Activated CD8-positive, alpha-beta memory T cell treated with anti-CD3 and anti-CD28 coated beads, Interleukin-2, amount 10 ng/mL, durations not matched to agents 7 days and 5 days (primary cell): ENCODE measurements around the gene TMEM167B. TPM values are rescaled to one million over a fixed set of nuclear protein-coding genes. Genes with fewer than 3 reads are reported as not detected.

Experiments used
- ATAC-seq: fragments of 150-1000 bp; cut with Tn5 transposase; one replicate; pipeline ENCODE4 v1.10.0; 2021; ENCODE audit warnings: moderate library complexity
- CTCF ChIA-PET: fragments of 350-600 bp; sonication (Branson Sonifier 250); formaldehyde crosslinking; loops from one replicate; lab custom pipeline; 2021; ENCODE audit warnings: antibody characterized with exemption; lab: Charles Lee
- DNase-seq: peaks from one replicate; pipeline ENCODE4 v3.0.0-alpha.2; 2020
- H3K27ac Mint-ChIP-seq: one replicate; pipeline ENCODE4 v1.8.0; 2021; ENCODE audit warnings: mild to moderate bottlenecking, mixed read lengths
- H3K27me3 Mint-ChIP-seq: one replicate; pipeline ENCODE4 v1.8.0; 2021; ENCODE audit warnings: mixed read lengths
- H3K36me3 Mint-ChIP-seq: one replicate; pipeline ENCODE4 v1.8.0; 2021; ENCODE audit warnings: mild to moderate bottlenecking, mixed read lengths
- H3K4me1 Mint-ChIP-seq: one replicate; pipeline ENCODE4 v1.8.0; 2021; ENCODE audit warnings: mixed read lengths
- H3K4me3 Mint-ChIP-seq: one replicate; pipeline ENCODE4 v1.8.0; 2021; ENCODE audit warnings: mild to moderate bottlenecking, moderate library complexity, mixed read lengths
- H3K9me3 Mint-ChIP-seq: one replicate; pipeline ENCODE4 v1.8.0; 2022; ENCODE audit warnings: low read depth, mixed read lengths
- total RNA-seq, 2 experiments: library from RNA; stranded (reverse); gene quantifications; one replicate each; pipeline ENCODE4 v1.2.3, GENCODE V29; 2021

Gene TMEM167B
- total RNA-seq, 2 experiments from 2014 or later = 21.8 to 27.0 TPM

GRCh38 chr1:109112056-109112651 is 21.6 kb downstream of the TMEM167B start:
- Mint-ChIP-seq H3K4me1 (peaks cover 28% of the 10 kb centered on the region), H3K4me3 (no peak overlapping the region), H3K27me3 (peaks cover 34% of the 10 kb centered on the region), H3K36me3 (no peaks in the 10 kb centered on the region), H3K27ac (no peak overlapping the region), H3K9me3 (no peaks in the 10 kb centered on the region)
- CTCF ChIA-PET = interaction anchor here (0.7 to 8.2 kb wide), 42 partner anchors 9 to 468 kb away, joined by 3 to 114 read pairs (median 4); partner anchors contain the start of genes CLCC1, PRPF38B, PSRC1 and TAF13
- DNase-seq (no peak), ATAC-seq (no peak)

- H3K4me1 Mint-ChIP-seq = peaks cover 28% of the 10 kb centered on the region
- H3K9me3 Mint-ChIP-seq = no peaks in the 10 kb centered on the region
- peak overlapping the region; percentile 77 for H3K4me3 Mint-ChIP-seq
- peaks cover 34% of the 10 kb centered on the region for H3K27me3 Mint-ChIP-seq
- CTCF ChIA-PET = interaction anchor here (0.6 to 8.2 kb wide), 56 partner anchors 8 to 469 kb away, joined by 3 to 114 read pairs (median 4); partner anchors contain the start of genes CLCC1, PRPF38B, PSRC1 and SARS1
- peak; percentile 71 for ATAC-seq
- peak; percentile 93 for DNase-seq
- no peaks in the 10 kb centered on the region for H3K36me3 Mint-ChIP-seq
- peak overlapping the region; percentile 48 for H3K27ac Mint-ChIP-seq
Observed at GRCh38 chr1:109112652-109113285, 22.2 kb downstream of the TMEM167B start.

DNA sequence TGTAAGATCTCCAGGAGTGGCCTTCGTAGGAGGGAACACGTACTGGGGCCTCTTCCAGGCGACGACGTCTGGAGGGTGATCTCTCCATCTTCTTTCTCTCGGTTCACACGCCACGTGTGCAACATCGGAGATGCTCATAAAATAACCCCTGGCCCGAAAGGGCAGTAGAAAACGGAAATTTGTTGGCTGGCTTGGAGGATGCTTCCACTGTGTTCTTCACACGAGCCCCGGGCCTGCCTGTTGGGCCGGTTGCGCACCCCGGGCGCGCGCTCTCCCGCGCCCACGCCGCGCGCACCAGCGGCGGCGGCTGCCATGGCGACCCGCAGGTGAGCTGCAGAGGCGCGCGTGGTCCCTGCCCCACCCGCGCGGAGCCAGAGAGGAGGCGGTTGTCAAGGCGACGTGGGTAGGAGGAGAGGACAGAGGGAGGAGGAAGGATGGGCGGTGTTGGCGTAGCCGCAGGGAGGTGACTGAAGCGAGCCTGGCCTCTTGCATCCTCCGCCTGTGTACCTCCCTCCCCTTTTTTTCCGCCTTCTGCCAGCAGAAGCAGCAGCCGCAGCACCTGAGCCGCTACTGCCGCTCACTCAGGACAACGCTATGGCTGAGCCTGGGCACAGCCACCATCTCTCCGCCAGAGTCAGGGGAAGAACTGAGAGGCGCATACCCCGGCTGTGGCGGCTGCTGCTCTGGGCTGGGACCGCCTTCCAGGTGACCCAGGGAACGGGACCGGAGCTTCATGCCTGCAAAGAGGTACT is 23.2 kb downstream of the TMEM167B start, which contains the start of gene ELAPOR1:
TSS of gene ELAPOR1 (plus strand) at position 526 of the 752 bp plus-strand sequence. CDS start at position 595, 69 bp downstream.
- Mint-ChIP-seq H3K4me3 (peak within 1 kb of the TSS; percentile 77), H3K27me3 (peaks cover 31% of the 10 kb centered on the region), H3K4me1 (peaks cover 28% of the 10 kb centered on the region), H3K9me3 (no peaks in the 10 kb centered on the region), H3K36me3 (no peaks in the 10 kb centered on the region), H3K27ac (peak within 1 kb of the TSS; percentile 48)
- DNase-seq (peak; percentile 91), ATAC-seq (peak; percentile 88)
- CTCF ChIA-PET = interaction anchor here (0.9 to 8.2 kb wide), 19 partner anchors 12 to 422 kb away, joined by 3 to 114 read pairs (median 4); partner anchors contain the start of genes PRPF38B, SARS1 and TMEM167B

DNA sequence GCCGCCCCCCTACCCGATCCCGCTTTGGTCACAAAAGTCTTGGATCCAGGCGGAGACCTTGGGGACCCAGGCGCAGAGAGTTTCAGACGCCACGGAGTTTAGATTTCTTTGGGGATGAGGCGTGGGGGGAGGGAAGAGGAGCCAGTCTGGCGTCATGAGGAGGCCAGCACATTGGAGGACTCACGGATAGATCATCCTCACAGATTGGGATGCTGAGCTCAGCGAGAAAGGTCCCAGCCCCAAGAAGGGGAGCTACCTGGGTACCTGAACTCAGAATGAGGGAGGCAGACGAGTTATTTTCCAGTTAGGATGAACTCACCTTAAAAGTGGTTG is 23.7 kb downstream of the TMEM167B start:
- Mint-ChIP-seq H3K9me3 (no peaks in the 10 kb centered on the region), H3K4me3 (peak overlapping the region; percentile 77)

GRCh38 chr1:109115685-109116084 is 25.1 kb downstream of the TMEM167B start:
- peaks cover 22% of the 10 kb centered on the region for H3K27me3 Mint-ChIP-seq
- H3K36me3 Mint-ChIP-seq = no peaks in the 10 kb centered on the region
- no peaks in the 10 kb centered on the region for H3K9me3 Mint-ChIP-seq
- no peak for ATAC-seq
- CTCF ChIA-PET = interaction anchor here (1.0 to 8.2 kb wide), 4 partner anchors 14 to 282 kb away, joined by 3 to 114 read pairs (median 6); partner anchors contain the start of gene SORT1
- H3K4me1 Mint-ChIP-seq = peaks cover 28% of the 10 kb centered on the region
- no peak overlapping the region for H3K4me3 Mint-ChIP-seq
- no peak for DNase-seq
- H3K27ac Mint-ChIP-seq = no peak overlapping the region

More for the DNA sequence above, 23.7 kb downstream of the TMEM167B start:
- Mint-ChIP-seq H3K4me1 (peaks cover 28% of the 10 kb centered on the region), H3K27ac (peak overlapping the region; percentile 9), H3K27me3 (peaks cover 31% of the 10 kb centered on the region), H3K36me3 (no peaks in the 10 kb centered on the region)
- ATAC-seq (no peak), DNase-seq (no peak)
- CTCF ChIA-PET = interaction anchor here (1.0 to 8.2 kb wide), 8 partner anchors 13 to 418 kb away, joined by 3 to 114 read pairs (median 6); partner anchors contain the start of genes SARS1, SORT1 and TMEM167B

DNA sequence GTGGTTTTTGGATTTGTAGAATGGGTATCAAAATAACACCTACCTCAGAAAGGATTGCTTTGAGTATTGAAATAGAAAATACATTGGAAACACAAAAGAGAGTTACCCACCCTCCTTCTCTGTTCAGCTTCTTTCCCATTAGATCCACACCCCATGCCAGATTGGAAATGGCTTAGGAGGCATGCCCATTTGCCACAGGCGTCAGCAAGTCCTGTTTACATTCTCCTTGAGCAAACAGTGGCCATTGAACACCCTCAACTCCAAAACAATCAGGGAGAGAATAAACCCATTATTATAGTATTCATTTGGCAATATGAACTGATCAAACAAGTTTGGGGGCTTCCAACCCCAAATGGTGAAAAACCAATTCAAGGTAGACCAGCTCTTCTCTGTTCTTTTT is 25.7 kb downstream of the TMEM167B start:
- no peak for DNase-seq
- no peak overlapping the region for H3K27ac Mint-ChIP-seq

DNA sequence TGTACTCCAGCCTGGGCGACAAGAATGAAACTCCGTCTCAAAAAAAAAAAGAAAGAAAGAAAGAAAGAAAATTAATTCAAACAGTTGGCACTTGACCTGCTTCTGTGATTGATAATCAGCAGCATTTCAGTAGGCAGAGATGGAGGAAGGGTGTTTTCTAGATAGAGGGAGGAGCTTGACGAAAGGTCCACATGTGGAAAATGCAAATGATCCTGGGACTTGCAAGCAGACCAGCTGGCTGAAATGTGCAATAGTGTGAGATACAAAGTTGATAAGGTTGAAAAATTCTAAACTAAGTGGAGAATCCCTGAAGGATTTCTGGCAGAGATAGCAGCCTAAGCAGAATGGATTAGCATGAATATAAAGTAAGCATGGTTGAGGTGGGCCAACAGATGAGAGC is 27.5 kb downstream of the TMEM167B start:
- ATAC-seq (no peak), DNase-seq (no peak)
- H3K36me3 Mint-ChIP-seq = no peaks in the 10 kb centered on the region
- H3K4me3 Mint-ChIP-seq = no peak overlapping the region
- no peaks in the 10 kb centered on the region for H3K9me3 Mint-ChIP-seq
- CTCF ChIA-PET = no interaction called here
- peaks cover 20% of the 10 kb centered on the region for H3K4me1 Mint-ChIP-seq
- H3K27me3 Mint-ChIP-seq = peaks cover 11% of the 10 kb centered on the region
- H3K27ac Mint-ChIP-seq = no peak overlapping the region

More for the DNA sequence above, 25.7 kb downstream of the TMEM167B start:
- Mint-ChIP-seq H3K9me3 (no peaks in the 10 kb centered on the region), H3K4me3 (no peak overlapping the region), H3K27me3 (peaks cover 19% of the 10 kb centered on the region), H3K36me3 (no peaks in the 10 kb centered on the region), H3K4me1 (peaks cover 28% of the 10 kb centered on the region)
- ATAC-seq = no peak
- CTCF ChIA-PET = interaction anchor here (1.0 to 8.2 kb wide), 2 partner anchors 15 to 77 kb away, joined by 8 to 114 read pairs; no protein-coding TSS in a partner anchor

- Mint-ChIP-seq H3K27ac (no peak overlapping the region), H3K36me3 (no peaks in the 10 kb centered on the region), H3K4me3 (no peak overlapping the region), H3K27me3 (no peaks in the 10 kb centered on the region), H3K4me1 (peaks cover 5% of the 10 kb centered on the region), H3K9me3 (no peaks in the 10 kb centered on the region)
- ATAC-seq (no peak), DNase-seq (no peak)
- CTCF ChIA-PET = interaction anchor here (2.5 kb wide), 1 partner anchor 8 kb away, joined by 14 read pairs; a partner anchor contains a TSS
Observed at GRCh38 chr1:109120356-109120755, 29.8 kb downstream of the TMEM167B start.

GRCh38 chr1:109131059-109131458 is 40.5 kb downstream of the TMEM167B start:
- DNase-seq (no peak), ATAC-seq (peak; percentile 20)
- Mint-ChIP-seq H3K27ac (no peak overlapping the region), H3K36me3 (no peaks in the 10 kb centered on the region), H3K4me1 (peaks cover 3% of the 10 kb centered on the region), H3K4me3 (no peak overlapping the region), H3K9me3 (no peaks in the 10 kb centered on the region), H3K27me3 (no peaks in the 10 kb centered on the region)
- CTCF ChIA-PET = interaction anchor here (0.9 to 2.5 kb wide), 3 partner anchors 19 to 63 kb away, joined by 3 to 8 read pairs (median 7); a partner anchor contains a TSS

- DNase-seq (no peak), ATAC-seq (no peak)
- H3K4me3 Mint-ChIP-seq = no peak overlapping the region
- no peaks in the 10 kb centered on the region for H3K9me3 Mint-ChIP-seq
- H3K27me3 Mint-ChIP-seq = no peaks in the 10 kb centered on the region
- peaks cover 3% of the 10 kb centered on the region for H3K4me1 Mint-ChIP-seq
- no peak overlapping the region for H3K27ac Mint-ChIP-seq
- no peaks in the 10 kb centered on the region for H3K36me3 Mint-ChIP-seq
- CTCF ChIA-PET = interaction anchor here (2.5 kb wide), 1 partner anchor 20 kb away, joined by 8 read pairs; a partner anchor contains a TSS
Observed at GRCh38 chr1:109131800-109132199, 41.2 kb downstream of the TMEM167B start.

- Mint-ChIP-seq H3K36me3 (no peaks in the 10 kb centered on the region), H3K27ac (no peak overlapping the region), H3K27me3 (no peaks in the 10 kb centered on the region), H3K4me1 (peaks cover 3% of the 10 kb centered on the region), H3K9me3 (no peaks in the 10 kb centered on the region), H3K4me3 (no peak overlapping the region)
- DNase-seq = no peak
- CTCF ChIA-PET = no interaction called here
- ATAC-seq = no peak
Observed at GRCh38 chr1:109133002-109133706, 42.6 kb downstream of the TMEM167B start.

- Mint-ChIP-seq H3K27ac (no peak overlapping the region), H3K4me3 (no peak overlapping the region), H3K27me3 (no peaks in the 10 kb centered on the region), H3K36me3 (no peaks in the 10 kb centered on the region), H3K4me1 (peaks cover 3% of the 10 kb centered on the region), H3K9me3 (no peaks in the 10 kb centered on the region)
- DNase-seq (no peak), ATAC-seq (no peak)
- CTCF ChIA-PET = interaction anchor here (1.0 kb wide), 1 partner anchor 21 kb away, joined by 4 read pairs; a partner anchor contains a TSS
Observed at GRCh38 chr1:109133815-109134214, 43.3 kb downstream of the TMEM167B start.
